Mucosa of descending colon (tissue), 3 donors: ENCODE data around the gene CLDN4. TPM values are rescaled to one million over a fixed set of nuclear protein-coding genes. Genes with fewer than 3 reads are reported as not detected.

Experiments
- ATAC-seq: fragments of 200-7000 bp; cut with Tn5 transposase; one replicate; pipeline ENCODE4 v1.9.1; 2020; ENCODE audit warnings: mild to moderate bottlenecking, moderate library complexity
- DNase-seq, 3 donors: peaks; one replicate each; pipeline ENCODE4 v3.0.0-alpha.2; 2020
- H3K36me3 ChIP-seq: fragments of 200-600 bp; one replicate; pipeline ENCODE4 v1.8.0; 2021; ENCODE audit warnings: low read depth, mild to moderate bottlenecking
- H3K4me1 ChIP-seq: fragments of 200-600 bp; one replicate; pipeline ENCODE4 v1.8.0; 2021; ENCODE audit warnings: low read depth, mild to moderate bottlenecking
- H3K4me3 ChIP-seq: fragments of 200-600 bp; one replicate; pipeline ENCODE4 v1.8.0; 2021; ENCODE audit warnings: mild to moderate bottlenecking
- H3K9me3 ChIP-seq: fragments of 200-600 bp; one replicate; pipeline ENCODE4 v1.8.0; 2021; ENCODE audit warnings: mild to moderate bottlenecking
- intact Hi-C, 2 donors: fragments of 100-400 bp; cut with DNase I in 1 of 2; cut with micrococcal nuclease in 1 of 2; formaldehyde crosslinking; loops; one replicate each; pipeline versions ENCODE4 v1.11.0 to v1.11.1; 2022; cut with DNase I, micrococcal nuclease
- total RNA-seq, 3 donors: library from RNA; stranded (reverse); fragmentation: NEBNext Ultra II Directional in 2 of 3; extraction: Animal tissue kit (Norgen Biotek cat#: 25700) in 2 of 3; gene quantifications; one replicate each; pipeline versions ENCODE4 v1.2.1 to v1.2.4, GENCODE V29; 2021 to 2023
- TF ChIP-seq, protein P1 (sequence below): fragments of 200-600 bp; IDR thresholded peaks from one replicate; pipeline ENCODE4 v1.8.0; 2022; ENCODE audit warnings: antibody characterized with exemption, mild to moderate bottlenecking
- donor health status: DM: no; HTN: no; CAD: no; lungs with moderate emphysema.
- donor health status: DM: no; HTN: no; CAD: no.
- donor health status: DM: no; HTN: yes; CAD: no.

CLDN4 gene
- total RNA-seq, 3 donors from 2014 or later, result 450 to 1,208 (median 1,043) TPM

DNA sequence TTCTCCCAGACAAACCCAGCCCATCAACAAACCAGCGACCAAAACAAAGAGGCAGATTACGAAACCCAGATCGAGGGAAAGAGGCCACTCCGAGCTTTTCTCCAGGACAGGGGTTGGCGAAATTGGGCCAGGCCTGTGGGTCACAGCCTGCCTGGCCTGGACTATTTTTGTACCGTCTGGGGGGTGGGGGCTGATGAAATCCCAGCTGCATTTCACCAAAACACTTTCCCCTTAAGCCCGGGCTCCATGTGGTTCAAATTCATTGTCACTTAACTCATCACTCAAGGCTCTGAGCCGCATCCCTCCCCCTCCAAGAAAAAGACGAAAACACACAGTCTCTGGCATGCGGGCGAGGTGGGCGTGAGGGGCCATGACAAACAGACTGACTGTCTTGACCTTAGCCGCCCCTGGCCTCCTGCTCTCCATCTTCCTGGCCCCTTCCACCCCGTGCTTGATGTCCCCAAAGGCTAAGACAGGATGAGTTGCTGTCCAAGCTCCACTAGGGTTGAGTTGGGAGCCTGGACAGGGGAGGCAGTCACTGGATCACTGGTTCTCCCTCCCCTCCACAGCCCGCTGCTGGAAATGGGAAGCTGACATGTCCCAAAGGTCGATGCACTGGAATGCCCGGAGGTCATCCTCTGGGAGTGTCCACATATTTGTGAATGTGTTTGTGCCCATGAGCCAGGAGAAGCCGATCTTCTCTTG lies 49.3 kb downstream of the CLDN4 start:
- TF ChIP-seq, protein P1, sequence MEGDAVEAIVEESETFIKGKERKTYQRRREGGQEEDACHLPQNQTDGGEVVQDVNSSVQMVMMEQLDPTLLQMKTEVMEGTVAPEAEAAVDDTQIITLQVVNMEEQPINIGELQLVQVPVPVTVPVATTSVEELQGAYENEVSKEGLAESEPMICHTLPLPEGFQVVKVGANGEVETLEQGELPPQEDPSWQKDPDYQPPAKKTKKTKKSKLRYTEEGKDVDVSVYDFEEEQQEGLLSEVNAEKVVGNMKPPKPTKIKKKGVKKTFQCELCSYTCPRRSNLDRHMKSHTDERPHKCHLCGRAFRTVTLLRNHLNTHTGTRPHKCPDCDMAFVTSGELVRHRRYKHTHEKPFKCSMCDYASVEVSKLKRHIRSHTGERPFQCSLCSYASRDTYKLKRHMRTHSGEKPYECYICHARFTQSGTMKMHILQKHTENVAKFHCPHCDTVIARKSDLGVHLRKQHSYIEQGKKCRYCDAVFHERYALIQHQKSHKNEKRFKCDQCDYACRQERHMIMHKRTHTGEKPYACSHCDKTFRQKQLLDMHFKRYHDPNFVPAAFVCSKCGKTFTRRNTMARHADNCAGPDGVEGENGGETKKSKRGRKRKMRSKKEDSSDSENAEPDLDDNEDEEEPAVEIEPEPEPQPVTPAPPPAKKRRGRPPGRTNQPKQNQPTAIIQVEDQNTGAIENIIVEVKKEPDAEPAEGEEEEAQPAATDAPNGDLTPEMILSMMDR, result no peak
- Histone ChIP-seq H3K4me3 (no peak overlapping the region), H3K4me1 (peaks cover 8% of the 10 kb centered on the region), H3K36me3 (no peaks in the 10 kb centered on the region), H3K9me3 (no peaks in the 10 kb centered on the region)
- intact Hi-C loops, result loop anchor here in 1 of 2 donors (10.0 kb wide), 1 partner anchor 145 kb away; the partner anchor contains the start of gene ELN
- ATAC-seq (peak; percentile 12), DNase-seq (peak in 1 of 3 donors; percentile 36)

DNA sequence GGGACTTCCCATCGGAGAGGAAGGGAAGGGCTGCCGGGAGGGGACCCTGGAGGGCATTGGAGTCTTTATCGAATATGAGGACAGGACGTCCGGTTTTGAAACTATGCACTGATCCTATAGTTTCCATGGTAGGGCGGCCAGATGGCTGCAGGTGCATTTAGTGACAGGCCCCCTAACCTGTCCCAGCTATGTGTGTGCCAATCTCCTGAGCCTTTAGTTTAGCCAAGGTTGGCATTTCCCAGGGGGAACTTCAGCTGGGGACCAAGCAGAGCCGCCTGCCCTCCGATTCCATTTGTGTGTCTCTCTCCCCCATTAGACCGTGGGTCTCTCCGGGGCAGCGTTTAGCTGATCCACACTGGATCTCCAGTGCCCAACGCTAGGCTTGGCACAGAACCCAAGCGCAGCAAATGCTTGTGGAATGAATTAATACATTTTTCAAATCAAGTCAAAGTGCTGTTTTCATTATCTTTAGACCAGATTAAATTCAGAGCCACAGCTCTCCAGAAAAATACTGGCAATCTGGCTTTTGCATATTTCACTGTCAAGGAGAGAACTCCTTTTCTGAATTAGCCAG lies 50.0 kb downstream of the CLDN4 start:
- Histone ChIP-seq H3K36me3 (no peaks in the 10 kb centered on the region), H3K4me1 (peaks cover 8% of the 10 kb centered on the region), H3K9me3 (no peaks in the 10 kb centered on the region), H3K4me3 (no peak overlapping the region)
- intact Hi-C loops, result no loop called here
- TF ChIP-seq, protein P1, result no peak
- ATAC-seq (no peak), DNase-seq (peak in 1 of 3 donors; percentile 31)

DNA sequence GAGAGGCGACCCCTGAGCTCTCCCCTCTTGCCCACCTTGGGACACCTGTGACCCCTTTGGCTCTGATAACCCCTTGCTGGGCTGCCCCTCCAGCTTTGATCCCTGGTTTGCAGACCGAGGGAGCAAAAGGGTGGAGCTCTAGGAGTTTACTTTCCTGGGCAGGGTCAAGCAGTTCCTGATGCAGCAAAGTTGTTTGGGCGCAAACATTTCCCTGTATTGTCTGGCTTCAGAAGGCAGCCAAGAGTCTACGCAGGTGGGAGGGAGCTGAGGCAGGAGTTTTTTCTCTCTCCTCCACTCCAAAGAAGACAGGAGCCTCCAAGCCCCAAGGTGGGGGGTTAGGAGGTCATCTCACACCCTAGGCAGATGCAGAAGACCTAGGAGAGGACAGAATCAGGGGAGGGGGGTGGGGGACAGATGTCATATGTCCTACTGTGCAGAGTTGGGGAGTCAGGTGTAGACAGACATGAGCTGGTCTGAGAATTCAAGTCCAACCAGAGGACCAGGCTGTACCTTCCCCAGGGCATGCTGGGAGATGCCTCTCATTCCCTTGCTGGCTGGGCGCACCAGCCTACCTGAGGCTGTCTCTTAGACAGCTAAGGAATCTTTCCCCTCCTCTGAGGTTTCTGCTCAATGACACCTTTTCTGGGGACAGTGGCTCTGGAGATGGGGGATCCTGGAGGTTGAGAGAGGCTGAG lies 50.7 kb downstream of the CLDN4 start:
- Histone ChIP-seq H3K4me3 (no peak overlapping the region), H3K36me3 (no peaks in the 10 kb centered on the region), H3K9me3 (no peaks in the 10 kb centered on the region), H3K4me1 (peaks cover 8% of the 10 kb centered on the region)
- DNase-seq, result peak in 2 of 3 donors; percentile 20 to 63
- peak; percentile 87 for ATAC-seq
- intact Hi-C loops, result no loop called here
- TF ChIP-seq, protein P1, result no peak

DNA sequence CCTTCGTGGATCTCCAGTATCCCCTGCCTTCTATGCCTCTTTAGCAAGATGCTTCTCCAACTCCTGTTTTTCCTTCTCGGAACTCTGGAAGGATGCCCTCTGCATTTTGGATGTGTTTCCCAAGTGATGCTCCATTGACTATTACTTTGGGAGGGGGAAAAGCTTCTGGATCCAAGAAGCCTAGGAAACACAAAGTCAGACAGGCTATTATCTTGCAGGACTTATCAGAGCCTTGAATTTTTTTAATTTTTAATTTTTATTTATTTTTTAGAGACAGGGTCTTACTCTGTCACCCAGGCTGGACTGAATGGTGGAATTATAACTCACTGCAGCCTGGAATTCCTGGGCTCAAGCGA lies 51.2 kb downstream of the CLDN4 start:
- H3K4me1 ChIP-seq, result peaks cover 8% of the 10 kb centered on the region
- no peak for DNase-seq
- no peak overlapping the region for H3K4me3 ChIP-seq
- intact Hi-C loops, result no loop called here
- H3K36me3 ChIP-seq, result no peaks in the 10 kb centered on the region
- TF ChIP-seq, protein P1, result no peak
- no peaks in the 10 kb centered on the region for H3K9me3 ChIP-seq
- no peak for ATAC-seq

Other genes starting within 250 kb of the CLDN4 start
- gene MLXIPL, start 206.5 kb upstream of the CLDN4 start, total RNA-seq, result 10 to 100 TPM; 13.3 to 18.0 (median 15.1) TPM
- gene VPS37D, start 163.2 kb upstream of the CLDN4 start, total RNA-seq, result 1 to 10 TPM in 1 of 3 donors, under 1 TPM in 1, not detected in 1; 0.48 to 3.3 TPM
- gene DNAJC30, start 147.5 kb upstream of the CLDN4 start, total RNA-seq, result 10 to 100 TPM in 2 of 3 donors, 1 to 10 TPM in 1; 8.7 to 10.5 (median 10.2) TPM
- 10 to 100 TPM; 38.4 to 61.2 (median 43.0) TPM for gene BUD23, start 147.4 kb upstream of the CLDN4 start, total RNA-seq
- 10 to 100 TPM in 1 of 3 donors, 1 to 10 TPM in 2; 5.2 to 23.9 (median 6.1) TPM for gene STX1A, start 111.3 kb upstream of the CLDN4 start, total RNA-seq
- gene ABHD11, start 92.2 kb upstream of the CLDN4 start, total RNA-seq, result 100 to 1,000 TPM in 1 of 3 donors, 10 to 100 TPM in 2; 55.3 to 115 (median 97.3) TPM
- 100 to 1,000 TPM; 229 to 621 (median 534) TPM for gene CLDN3, start 60.7 kb upstream of the CLDN4 start, total RNA-seq
- gene METTL27, start 11.5 kb downstream of the CLDN4 start, total RNA-seq, result 1 to 10 TPM; 1.6 to 4.6 (median 2.4) TPM
- not detected for gene TMEM270, start 30.2 kb downstream of the CLDN4 start, total RNA-seq
- gene ELN, start 197.2 kb downstream of the CLDN4 start, total RNA-seq, result 10 to 100 TPM in 2 of 3 donors, 1 to 10 TPM in 1; 5.0 to 43.4 (median 20.5) TPM